Loucy (cell line): Measurements from ENCODE around the gene LRRC59.

Experiments used
- H2AFZ ChIP-seq: fragments of 200-600 bp; sonication (generic); 2 replicates; pipeline ENCODE4 v1.6.0; 2016; ENCODE audit warnings: antibody characterized with exemption, mild to moderate bottlenecking, low read length, moderate library complexity
- H3F3A ChIP-seq: fragments of 200-600 bp; 2 replicates; pipeline ENCODE4 v1.6.0; 2016; ENCODE audit warnings: antibody characterized with exemption, low read depth, mild to moderate bottlenecking
- H3K27me3 ChIP-seq: fragments of 200-600 bp; sonication (generic); 2 replicates; pipeline ENCODE4 v1.6.1; 2014; ENCODE audit warnings: low read length, mild to moderate bottlenecking; ENCODE audit not compliant: insufficient read depth, poor library complexity, severe bottlenecking
- H3K36me3 ChIP-seq: fragments of 200-600 bp; sonication (generic); 2 replicates; pipeline ENCODE4 v1.6.1; 2016; ENCODE audit warnings: low read length; ENCODE audit not compliant: insufficient read depth
- H3K4me1 ChIP-seq: fragments of 200-600 bp; sonication (generic); 2 replicates; pipeline ENCODE4 v1.5.1; 2014; ENCODE audit warnings: low read length, mild to moderate bottlenecking; ENCODE audit not compliant: insufficient read depth, poor library complexity, severe bottlenecking
- H3K4me2 ChIP-seq: fragments of 200-600 bp; sonication (generic); 2 replicates; pipeline ENCODE4 v1.6.0; 2014; ENCODE audit warnings: antibody characterized with exemption, low read length, low read depth, mild to moderate bottlenecking; ENCODE audit not compliant: poor library complexity, severe bottlenecking
- H3K4me3 ChIP-seq: fragments of 200-600 bp; sonication (generic); 2 replicates; pipeline ENCODE4 v1.5.1; 2014; ENCODE audit warnings: low read length, mild to moderate bottlenecking, mixed read lengths; ENCODE audit not compliant: poor library complexity, severe bottlenecking
- H3K79me2 ChIP-seq: fragments of 200-600 bp; sonication (generic); 2 replicates; pipeline ENCODE4 v1.6.1; 2014; ENCODE audit warnings: low read length; ENCODE audit not compliant: insufficient read depth
- H3K9ac ChIP-seq: fragments of 200-600 bp; sonication (generic); 2 replicates; pipeline ENCODE4 v1.6.0; 2014; ENCODE audit warnings: mild to moderate bottlenecking, low read depth, low read length, moderate library complexity; ENCODE audit not compliant: poor library complexity, severe bottlenecking
- H3K9me2 ChIP-seq: fragments of 200-600 bp; sonication (generic); replicated peaks from 2 replicates; pipeline ENCODE4 v1.6.1; 2016; ENCODE audit warnings: low read depth, low read length, mixed read lengths
- H3K9me3 ChIP-seq: fragments of 200-600 bp; sonication (generic); 2 replicates; pipeline ENCODE4 v1.6.1; 2014; ENCODE audit warnings: mild to moderate bottlenecking, antibody characterized with exemption, low read length, low read depth; ENCODE audit not compliant: insufficient read depth
- H4K20me1 ChIP-seq: fragments of 200-600 bp; sonication (generic); 2 replicates; pipeline ENCODE4 v1.6.0; 2014; ENCODE audit warnings: antibody characterized with exemption, low read length, mild to moderate bottlenecking; ENCODE audit not compliant: insufficient read depth, poor library complexity, severe bottlenecking
- CTCF ChIP-seq: fragments of 200-600 bp; sonication (generic); conservative IDR thresholded peaks from 2 replicates; pipeline ENCODE4 v1.5.1; 2014; ENCODE audit warnings: mild to moderate bottlenecking, antibody characterized with exemption, low read length
- EZH2phosphoT487 ChIP-seq: fragments of 200-600 bp; IDR thresholded peaks from 2 replicates; pipeline ENCODE4 v1.6.1; 2018; ENCODE audit warnings: antibody characterized with exemption, mild to moderate bottlenecking, moderate library complexity, borderline replicate concordance

The LRRC59 gene

GRCh38 chr17:50424996-50425681 is 27.8 kb upstream of the LRRC59 start:
- Histone ChIP-seq H3K4me3 (peak overlapping the region; percentile 82), H3F3A (peaks cover 15% of the 10 kb centered on the region)

GRCh38 chr17:50424246-50424995 is 27.1 kb upstream of the LRRC59 start:
- Histone ChIP-seq H3K9me2 (no peaks in the 10 kb centered on the region), H3K27me3 (no peaks in the 10 kb centered on the region), H3K4me2 (peak overlapping the region; percentile 94), H4K20me1 (no peaks in the 10 kb centered on the region), H2AFZ (no peak overlapping the region), H3K4me1 (peaks cover 53% of the 10 kb centered on the region), H3K9ac (peak overlapping the region; percentile 84), H3K4me3 (peak overlapping the region; percentile 82), H3K79me2 (peaks cover 38% of the 10 kb centered on the region), H3K36me3 (no peaks in the 10 kb centered on the region), H3K9me3 (no peaks in the 10 kb centered on the region), H3F3A (peaks cover 15% of the 10 kb centered on the region)
- no peak for TF ChIP-seq EZH2phosphoT487
- no peak for TF ChIP-seq CTCF

More at GRCh38 chr17:50424996-50425681, 27.8 kb upstream of the LRRC59 start:
- Histone ChIP-seq H2AFZ (peak overlapping the region; percentile 92), H3K9me3 (no peaks in the 10 kb centered on the region), H3K36me3 (no peaks in the 10 kb centered on the region), H4K20me1 (no peaks in the 10 kb centered on the region), H3K9me2 (no peaks in the 10 kb centered on the region), H3K27me3 (no peaks in the 10 kb centered on the region), H3K9ac (peak overlapping the region; percentile 84), H3K79me2 (peaks cover 44% of the 10 kb centered on the region), H3K4me2 (peak overlapping the region; percentile 94), H3K4me1 (peaks cover 53% of the 10 kb centered on the region)
- TF ChIP-seq CTCF (no peak), EZH2phosphoT487 (no peak)

DNA sequence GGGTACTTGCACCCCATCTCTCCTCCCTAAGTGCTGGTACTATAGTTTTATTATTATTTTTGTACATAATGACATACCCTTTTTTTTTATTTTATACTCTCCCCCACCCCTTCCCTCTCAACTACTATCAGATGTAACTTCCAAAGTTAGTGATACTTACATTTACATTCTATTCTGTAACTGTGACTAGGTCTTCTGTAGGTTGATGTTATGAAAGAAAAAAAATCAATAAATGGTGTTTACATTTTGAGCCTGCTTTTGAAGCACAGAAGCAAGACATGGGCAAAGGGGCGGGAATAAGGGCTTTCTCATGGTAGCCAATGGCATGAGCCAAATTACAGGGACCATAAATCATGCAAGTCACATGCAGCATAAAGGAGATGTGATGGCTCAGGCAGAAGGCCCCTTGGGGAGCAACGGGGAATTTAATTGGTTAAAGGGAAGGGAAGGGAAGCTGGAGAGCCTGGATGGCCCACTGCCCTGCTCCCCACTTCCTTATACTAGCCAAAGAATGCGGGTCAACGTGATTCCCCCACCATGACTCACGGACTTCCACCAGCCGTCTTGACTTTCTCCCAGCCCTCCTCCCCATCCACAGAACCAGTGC is 26.3 kb upstream of the LRRC59 start:
- no peak overlapping the region for H3K9ac ChIP-seq
- no peak overlapping the region for H2AFZ ChIP-seq
- TF ChIP-seq EZH2phosphoT487 (no peak), CTCF (no peak)

More for the DNA sequence above, 26.3 kb upstream of the LRRC59 start:
- Histone ChIP-seq H3K27me3 (no peaks in the 10 kb centered on the region), H4K20me1 (no peaks in the 10 kb centered on the region), H3K36me3 (no peaks in the 10 kb centered on the region), H3K9me2 (no peaks in the 10 kb centered on the region), H3F3A (peaks cover 15% of the 10 kb centered on the region), H3K79me2 (peaks cover 30% of the 10 kb centered on the region), H3K4me3 (peak overlapping the region; percentile 82), H3K4me1 (peaks cover 53% of the 10 kb centered on the region), H3K4me2 (peak overlapping the region; percentile 94), H3K9me3 (no peaks in the 10 kb centered on the region)
